Ishikawa (cell line): ENCODE measurements around the gene CFAP107.

Experiments used
- CEBPB ChIP-seq: IDR thresholded peaks from 2 replicates; pipeline ENCODE4 v1.6.1; 2012
- CREB1 ChIP-seq: IDR thresholded peaks from 2 replicates; pipeline ENCODE4 v1.6.1; 2012; ENCODE audit warnings: low read depth
- EGR1 ChIP-seq: IDR thresholded peaks from 2 replicates; pipeline ENCODE4 v1.6.1; 2012
- EP300 ChIP-seq: IDR thresholded peaks from 2 replicates; pipeline ENCODE4 v1.6.1; 2012; ENCODE audit warnings: borderline replicate concordance
- MAX ChIP-seq: IDR thresholded peaks from 2 replicates; pipeline ENCODE4 v1.6.1; 2012
- NFIC ChIP-seq: IDR thresholded peaks from 2 replicates; pipeline ENCODE4 v1.6.1; 2012
- TAF1 ChIP-seq: IDR thresholded peaks from 2 replicates; pipeline ENCODE4 v1.6.1; 2012; ENCODE audit warnings: low read depth, mild to moderate bottlenecking
- TF ChIP-seq, protein P1 (sequence below): IDR thresholded peaks from 2 replicates; pipeline ENCODE4 v1.6.1; 2012; ENCODE audit warnings: low read depth, mild to moderate bottlenecking
- TF ChIP-seq, protein P2 (sequence below): IDR thresholded peaks from 2 replicates; pipeline ENCODE4 v1.6.1; 2012

GRCh38 chr1:12764016-12764415, 18.0 kb downstream of the CFAP107 start:
- TF ChIP-seq NFIC: no peak
- TF ChIP-seq, protein P1, sequence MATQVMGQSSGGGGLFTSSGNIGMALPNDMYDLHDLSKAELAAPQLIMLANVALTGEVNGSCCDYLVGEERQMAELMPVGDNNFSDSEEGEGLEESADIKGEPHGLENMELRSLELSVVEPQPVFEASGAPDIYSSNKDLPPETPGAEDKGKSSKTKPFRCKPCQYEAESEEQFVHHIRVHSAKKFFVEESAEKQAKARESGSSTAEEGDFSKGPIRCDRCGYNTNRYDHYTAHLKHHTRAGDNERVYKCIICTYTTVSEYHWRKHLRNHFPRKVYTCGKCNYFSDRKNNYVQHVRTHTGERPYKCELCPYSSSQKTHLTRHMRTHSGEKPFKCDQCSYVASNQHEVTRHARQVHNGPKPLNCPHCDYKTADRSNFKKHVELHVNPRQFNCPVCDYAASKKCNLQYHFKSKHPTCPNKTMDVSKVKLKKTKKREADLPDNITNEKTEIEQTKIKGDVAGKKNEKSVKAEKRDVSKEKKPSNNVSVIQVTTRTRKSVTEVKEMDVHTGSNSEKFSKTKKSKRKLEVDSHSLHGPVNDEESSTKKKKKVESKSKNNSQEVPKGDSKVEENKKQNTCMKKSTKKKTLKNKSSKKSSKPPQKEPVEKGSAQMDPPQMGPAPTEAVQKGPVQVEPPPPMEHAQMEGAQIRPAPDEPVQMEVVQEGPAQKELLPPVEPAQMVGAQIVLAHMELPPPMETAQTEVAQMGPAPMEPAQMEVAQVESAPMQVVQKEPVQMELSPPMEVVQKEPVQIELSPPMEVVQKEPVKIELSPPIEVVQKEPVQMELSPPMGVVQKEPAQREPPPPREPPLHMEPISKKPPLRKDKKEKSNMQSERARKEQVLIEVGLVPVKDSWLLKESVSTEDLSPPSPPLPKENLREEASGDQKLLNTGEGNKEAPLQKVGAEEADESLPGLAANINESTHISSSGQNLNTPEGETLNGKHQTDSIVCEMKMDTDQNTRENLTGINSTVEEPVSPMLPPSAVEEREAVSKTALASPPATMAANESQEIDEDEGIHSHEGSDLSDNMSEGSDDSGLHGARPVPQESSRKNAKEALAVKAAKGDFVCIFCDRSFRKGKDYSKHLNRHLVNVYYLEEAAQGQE: no peak
- TF ChIP-seq TAF1: no peak
- no peak for TF ChIP-seq CREB1
- no peak for TF ChIP-seq EP300
- no peak for TF ChIP-seq MAX
- TF ChIP-seq, protein P2, sequence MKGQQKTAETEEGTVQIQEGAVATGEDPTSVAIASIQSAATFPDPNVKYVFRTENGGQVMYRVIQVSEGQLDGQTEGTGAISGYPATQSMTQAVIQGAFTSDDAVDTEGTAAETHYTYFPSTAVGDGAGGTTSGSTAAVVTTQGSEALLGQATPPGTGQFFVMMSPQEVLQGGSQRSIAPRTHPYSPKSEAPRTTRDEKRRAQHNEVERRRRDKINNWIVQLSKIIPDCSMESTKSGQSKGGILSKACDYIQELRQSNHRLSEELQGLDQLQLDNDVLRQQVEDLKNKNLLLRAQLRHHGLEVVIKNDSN: no peak
- no peak for TF ChIP-seq CEBPB
- no peak for TF ChIP-seq EGR1
